AG09319 (cell line): Measurements from ENCODE around the gene OR51F2.

Experiments
- DNase-seq: peaks from one replicate; pipeline ENCODE4 v3.0.0-alpha.2; 2010; ENCODE audit warnings: low read depth; ENCODE audit errors: extremely low read depth
- TF ChIP-seq, protein P1 (sequence below): IDR thresholded peaks from 2 replicates; pipeline ENCODE4 v1.5.1; 2011; ENCODE audit warnings: low read depth, mild to moderate bottlenecking, inconsistent platforms, low read length, moderate library complexity

OR51F2 gene

DNA sequence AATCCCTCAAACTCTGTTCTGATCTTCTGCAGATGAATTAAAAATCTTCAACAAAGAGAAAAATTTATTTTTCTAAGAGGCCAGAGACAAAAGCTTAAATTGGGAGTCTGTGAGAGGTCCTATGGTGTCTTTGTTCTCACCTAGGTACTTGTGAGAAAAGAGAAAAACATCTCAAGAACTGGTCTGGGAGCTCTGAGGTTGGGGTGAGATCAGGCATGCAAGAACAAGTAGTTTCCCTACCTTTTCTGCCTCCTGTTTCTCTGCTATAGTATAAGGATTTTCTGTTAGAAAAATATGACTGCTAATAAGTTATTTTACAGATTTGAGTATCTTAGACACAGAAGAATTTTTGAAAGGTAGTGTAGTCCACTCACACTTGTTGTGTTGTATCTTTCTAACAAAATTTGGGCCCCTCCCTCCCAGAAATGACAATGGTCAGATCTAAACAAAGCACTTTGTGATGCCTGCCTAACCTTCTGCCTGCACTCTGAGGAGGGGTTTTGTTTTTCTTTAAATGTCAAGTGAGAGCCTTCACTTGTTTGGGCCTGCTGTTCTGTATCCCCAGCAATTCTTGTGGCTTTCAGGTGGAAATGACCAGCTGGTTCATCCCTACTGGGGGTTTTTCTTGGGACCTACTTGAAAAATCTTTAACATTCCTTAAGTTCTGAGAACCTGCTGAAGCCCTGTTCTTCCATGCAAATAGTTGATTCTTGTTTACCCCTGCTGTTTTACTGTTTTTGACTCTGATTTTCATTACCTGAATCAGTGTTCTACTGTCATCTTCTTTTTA lies 41.5 kb downstream of the OR51F2 start:
- DNase-seq, result no peak
- TF ChIP-seq, protein P1, sequence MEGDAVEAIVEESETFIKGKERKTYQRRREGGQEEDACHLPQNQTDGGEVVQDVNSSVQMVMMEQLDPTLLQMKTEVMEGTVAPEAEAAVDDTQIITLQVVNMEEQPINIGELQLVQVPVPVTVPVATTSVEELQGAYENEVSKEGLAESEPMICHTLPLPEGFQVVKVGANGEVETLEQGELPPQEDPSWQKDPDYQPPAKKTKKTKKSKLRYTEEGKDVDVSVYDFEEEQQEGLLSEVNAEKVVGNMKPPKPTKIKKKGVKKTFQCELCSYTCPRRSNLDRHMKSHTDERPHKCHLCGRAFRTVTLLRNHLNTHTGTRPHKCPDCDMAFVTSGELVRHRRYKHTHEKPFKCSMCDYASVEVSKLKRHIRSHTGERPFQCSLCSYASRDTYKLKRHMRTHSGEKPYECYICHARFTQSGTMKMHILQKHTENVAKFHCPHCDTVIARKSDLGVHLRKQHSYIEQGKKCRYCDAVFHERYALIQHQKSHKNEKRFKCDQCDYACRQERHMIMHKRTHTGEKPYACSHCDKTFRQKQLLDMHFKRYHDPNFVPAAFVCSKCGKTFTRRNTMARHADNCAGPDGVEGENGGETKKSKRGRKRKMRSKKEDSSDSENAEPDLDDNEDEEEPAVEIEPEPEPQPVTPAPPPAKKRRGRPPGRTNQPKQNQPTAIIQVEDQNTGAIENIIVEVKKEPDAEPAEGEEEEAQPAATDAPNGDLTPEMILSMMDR, result no peak

DNA sequence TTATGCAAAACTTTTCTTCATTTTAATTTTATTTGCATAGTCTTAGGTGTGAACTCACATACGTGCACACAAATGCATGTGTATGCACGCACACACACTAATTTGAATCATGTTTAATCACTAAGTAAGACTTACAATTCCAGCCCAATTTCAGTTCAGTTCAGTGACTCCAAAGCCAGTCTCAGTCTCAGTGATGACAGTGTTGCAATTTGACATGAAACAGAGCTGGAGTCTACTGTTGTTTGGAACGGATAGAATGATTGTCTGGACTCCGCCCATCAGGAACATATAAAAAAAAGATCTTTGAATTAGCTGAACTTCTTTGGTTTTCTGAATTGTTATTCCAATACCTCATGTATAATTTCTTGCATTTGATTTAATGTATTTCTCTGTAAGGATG lies 42.8 kb downstream of the OR51F2 start:
- TF ChIP-seq, protein P1, result no peak
- DNase-seq, result no peak

GRCh38 chr11:4865855-4866254 lies 44.7 kb downstream of the OR51F2 start:
- no peak for DNase-seq
- TF ChIP-seq, protein P1, result no peak
